ENCODE results near the gene RAB28. TPM values are rescaled to one million over a fixed set of nuclear protein-coding genes. Genes with fewer than 3 reads are reported as not detected.
"Not testable (repeated sequence)": the region's sequence is repeated elsewhere in the genome, so short reads cannot be mapped to it uniquely, and the experiment has no call there.

The RAB28 gene
- total RNA-seq, 3 donors from 2014 or later (not counting 1 experiment from before 2014, with no cell fraction given): 10.2 to 13.1 (median 12.9) TPM

DNA sequence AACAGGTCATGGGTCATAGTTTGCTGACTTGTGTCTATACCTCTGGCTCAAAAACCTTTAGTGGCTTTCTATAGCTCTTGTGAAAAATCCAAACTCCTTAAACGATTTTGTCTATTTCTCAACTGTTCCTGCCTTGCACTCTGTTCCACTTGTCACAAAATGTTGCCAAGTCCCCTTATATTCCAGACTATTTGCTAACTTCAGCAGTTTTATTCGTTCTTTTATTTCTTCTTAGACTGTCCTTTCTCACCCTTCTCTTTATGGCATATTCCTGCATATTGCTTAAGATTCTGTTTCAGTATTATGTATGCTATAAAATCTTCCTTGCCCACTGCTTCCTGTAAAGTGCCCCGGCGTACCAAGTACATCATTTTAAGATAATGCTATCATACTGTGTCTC, 80.8 kb downstream of the RAB28 start:
- intact Hi-C loops (cut with micrococcal nuclease): no loop called here

GRCh38 chr4:13399257-13399656, 84.9 kb downstream of the RAB28 start:
- intact Hi-C loops (cut with micrococcal nuclease): no loop called here
- H3K27ac Mint-ChIP-seq: no peak overlapping the region
- no peaks in the 10 kb centered on the region for H3K27me3 Mint-ChIP-seq (ENCODE audit: low read depth in 2 of 2)
- H3K9me3 Mint-ChIP-seq: no peaks in the 10 kb centered on the region
- peaks cover 5 to 7% of the 10 kb centered on the region in 2 donors for H3K4me1 Mint-ChIP-seq
- no peaks in the 10 kb centered on the region for H3K36me3 Mint-ChIP-seq
- no peak overlapping the region for H3K4me3 Mint-ChIP-seq
- H3K27me3 ChIP-seq (ENCODE audit: control insufficient read depth, insufficient read depth, low read length): no peaks in the 10 kb centered on the region
- H3K4me3 ChIP-seq (ENCODE audit: low read length): no peak overlapping the region
- ATAC-seq: no peak
- DNase-seq: no peak
- no peaks in the 10 kb centered on the region for H3K36me3 ChIP-seq (ENCODE audit: control insufficient read depth, insufficient read depth, low read length)
- no peaks in the 10 kb centered on the region for H3K4me1 ChIP-seq (ENCODE audit: control insufficient read depth, insufficient read depth, low read length)
- H3K9me3 ChIP-seq (ENCODE audit: control insufficient read depth, insufficient read depth, low read length): no peaks in the 10 kb centered on the region
- no peak for TF ChIP-seq CTCF (IDR thresholded peaks at IDR 0.05)
- no peak overlapping the region for H3K27ac ChIP-seq (ENCODE audit: low read length)

More for the DNA sequence above, 80.8 kb downstream of the RAB28 start:
- 90% methylated on average over 2 of the region's 4 CpGs for WGBS (ENCODE audit: insufficient coverage)
- no peak overlapping the region for H3K4me3 Mint-ChIP-seq
- TF ChIP-seq CTCF (IDR thresholded peaks at IDR 0.05): no peak
- ATAC-seq (no peak), DNase-seq (no peak)
- peaks cover 0 to 5% of the 10 kb centered on the region in 2 donors for H3K4me1 Mint-ChIP-seq
- H3K27me3 ChIP-seq (ENCODE audit: control insufficient read depth, insufficient read depth, low read length): no peaks in the 10 kb centered on the region
- no peaks in the 10 kb centered on the region for H3K9me3 ChIP-seq (ENCODE audit: control insufficient read depth, insufficient read depth, low read length)
- H3K9me3 Mint-ChIP-seq: no peaks in the 10 kb centered on the region
- no peak overlapping the region for H3K27ac Mint-ChIP-seq
- no peaks in the 10 kb centered on the region for H3K36me3 ChIP-seq (ENCODE audit: control insufficient read depth, insufficient read depth, low read length)
- no peak overlapping the region for H3K4me3 ChIP-seq (ENCODE audit: low read length)
- H3K27me3 Mint-ChIP-seq (ENCODE audit: low read depth in 2 of 2): no peaks in the 10 kb centered on the region
- peaks cover 11% of the 10 kb centered on the region for H3K36me3 Mint-ChIP-seq
- H3K4me1 ChIP-seq (ENCODE audit: control insufficient read depth, insufficient read depth, low read length): no peaks in the 10 kb centered on the region
- H3K27ac ChIP-seq (ENCODE audit: low read length): no peak overlapping the region

DNA sequence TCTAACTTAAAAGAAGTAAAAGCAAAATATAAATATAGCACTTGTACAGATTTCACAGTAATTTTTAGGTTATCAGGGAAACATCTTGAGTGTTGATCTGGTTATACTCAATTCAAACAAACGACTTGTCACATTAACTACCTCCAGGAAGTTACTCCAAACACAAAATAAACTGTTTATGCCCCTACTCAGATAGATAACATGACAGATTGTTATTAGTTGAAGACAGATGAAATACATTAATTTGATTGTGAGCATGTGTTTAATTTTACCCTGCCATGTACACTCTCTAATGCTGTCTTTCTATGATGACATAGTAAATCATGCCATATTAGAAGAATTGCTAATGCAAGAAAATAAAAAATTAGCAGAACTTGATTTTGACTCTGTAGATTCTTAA, 88.0 kb downstream of the RAB28 start:
- no CpG with 5 or more reads among the region's 1 CpG for WGBS (ENCODE audit: insufficient coverage)
- H3K9me3 ChIP-seq (ENCODE audit: control insufficient read depth, insufficient read depth, low read length): no peaks in the 10 kb centered on the region
- ATAC-seq: no peak
- no peak overlapping the region for H3K27ac Mint-ChIP-seq
- H3K27me3 ChIP-seq (ENCODE audit: control insufficient read depth, insufficient read depth, low read length): no peaks in the 10 kb centered on the region
- no peak overlapping the region for H3K4me3 Mint-ChIP-seq
- no peak for TF ChIP-seq CTCF (IDR thresholded peaks at IDR 0.05)
- intact Hi-C loops (cut with micrococcal nuclease): no loop called here
- no peaks in the 10 kb centered on the region for H3K36me3 Mint-ChIP-seq
- no peaks in the 10 kb centered on the region for H3K9me3 Mint-ChIP-seq
- H3K36me3 ChIP-seq (ENCODE audit: control insufficient read depth, insufficient read depth, low read length): no peaks in the 10 kb centered on the region
- no peaks in the 10 kb centered on the region for H3K27me3 Mint-ChIP-seq (ENCODE audit: low read depth in 2 of 2)
- no peaks in the 10 kb centered on the region for H3K4me1 ChIP-seq (ENCODE audit: control insufficient read depth, insufficient read depth, low read length)
- no peak for DNase-seq
- peaks cover 12 to 13% of the 10 kb centered on the region in 2 donors for H3K4me1 Mint-ChIP-seq
- H3K4me3 ChIP-seq (ENCODE audit: low read length): no peak overlapping the region
- no peak overlapping the region for H3K27ac ChIP-seq (ENCODE audit: low read length)

- DNase-seq; H3K4me1 ChIP-seq (ENCODE audit: control insufficient read depth, insufficient read depth, low read length); ATAC-seq; H3K27ac ChIP-seq (ENCODE audit: low read length); H3K36me3 ChIP-seq (ENCODE audit: control insufficient read depth, insufficient read depth, low read length); H3K9me3 Mint-ChIP-seq; H3K4me3 Mint-ChIP-seq; H3K4me3 ChIP-seq (ENCODE audit: low read length); H3K9me3 ChIP-seq (ENCODE audit: control insufficient read depth, insufficient read depth, low read length); H3K36me3 Mint-ChIP-seq; H3K27me3 Mint-ChIP-seq (ENCODE audit: low read depth in 2 of 2); H3K27ac Mint-ChIP-seq; H3K27me3 ChIP-seq (ENCODE audit: control insufficient read depth, insufficient read depth, low read length); intact Hi-C loops (cut with micrococcal nuclease): not testable (repeated sequence)
- 80% methylated on average over 2 of the region's 4 CpGs for WGBS (ENCODE audit: insufficient coverage)
- peaks cover 23 to 48% of the 10 kb centered on the region in 2 donors for H3K4me1 Mint-ChIP-seq
These were observed 94.2 kb downstream of the RAB28 start for GRCh38 chr4:13389901-13390300.
